Stimulated activated naive CD4-positive, alpha-beta T cell (primary cell): Measurements from ENCODE around the gene FAM83F.

Experiments used
- DNase-seq, 6 experiments: peaks; one replicate each; lab custom pipeline; 2025; lab: John Stamatoyannopoulos, UW

Gene FAM83F

DNA sequence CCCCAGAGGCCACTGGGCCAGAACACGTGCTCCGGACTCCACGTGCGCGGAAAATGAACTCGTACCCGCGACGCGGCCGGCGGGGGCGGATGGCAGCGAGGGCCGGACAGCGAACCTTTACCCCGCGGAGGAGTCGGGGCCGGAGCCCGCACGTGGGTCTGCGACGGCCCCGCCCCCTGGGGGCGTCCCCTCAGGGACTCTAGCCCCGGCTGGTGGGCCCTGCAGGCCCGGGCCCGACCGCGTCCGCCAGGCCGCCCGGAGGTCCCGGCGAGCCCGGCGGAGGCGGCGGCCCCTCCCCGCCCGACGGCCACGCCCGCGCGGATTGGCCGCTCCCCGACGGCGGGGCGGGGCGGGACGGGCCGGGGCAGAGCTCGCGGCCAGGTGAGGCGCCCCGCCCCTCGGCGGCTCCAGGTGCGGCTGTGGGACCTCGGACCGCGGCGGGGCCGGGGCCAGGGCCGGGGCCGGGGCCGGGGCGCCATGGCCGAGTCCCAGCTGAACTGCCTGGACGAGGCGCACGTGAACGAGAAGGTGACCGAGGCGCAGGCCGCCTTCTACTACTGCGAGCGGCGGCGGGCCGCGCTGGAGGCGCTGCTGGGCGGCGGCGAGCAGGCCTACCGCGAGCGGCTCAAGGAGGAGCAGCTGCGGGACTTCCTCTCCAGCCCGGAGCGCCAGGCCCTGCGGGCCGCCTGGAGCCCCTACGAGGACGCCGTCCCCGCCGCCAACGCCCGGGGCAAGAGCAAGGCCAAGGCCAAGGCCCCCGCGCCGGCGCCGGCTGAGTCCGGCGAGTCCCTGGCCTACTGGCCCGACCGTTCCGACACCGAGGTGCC lies at the start of gene FAM83F:
TSS of gene FAM83F (plus strand) at position 389 of the 827 bp plus-strand sequence. CDS start at position 478, 89 bp downstream.
- DNase-seq = peak in 5 of 6 experiments; percentile 8 to 36 (median 24)

DNA sequence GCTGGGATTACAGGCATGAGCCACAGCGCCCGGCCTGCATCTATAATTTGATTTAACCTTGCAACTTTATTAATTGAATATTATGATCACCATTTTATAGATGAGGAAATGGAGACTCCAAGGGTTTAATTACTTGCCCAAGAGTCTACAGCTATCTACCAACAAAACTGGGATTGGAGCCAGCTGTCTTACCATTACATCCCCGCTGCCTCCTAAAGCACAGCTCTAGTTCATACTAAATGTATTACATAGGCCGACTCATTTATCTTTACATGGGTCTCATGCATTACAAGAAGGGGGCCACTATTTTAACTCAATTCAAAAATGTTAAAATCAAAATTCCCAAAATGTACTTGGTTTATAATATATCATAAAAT lies 48.6 kb upstream of the FAM83F start:
- no peak for DNase-seq

DNA sequence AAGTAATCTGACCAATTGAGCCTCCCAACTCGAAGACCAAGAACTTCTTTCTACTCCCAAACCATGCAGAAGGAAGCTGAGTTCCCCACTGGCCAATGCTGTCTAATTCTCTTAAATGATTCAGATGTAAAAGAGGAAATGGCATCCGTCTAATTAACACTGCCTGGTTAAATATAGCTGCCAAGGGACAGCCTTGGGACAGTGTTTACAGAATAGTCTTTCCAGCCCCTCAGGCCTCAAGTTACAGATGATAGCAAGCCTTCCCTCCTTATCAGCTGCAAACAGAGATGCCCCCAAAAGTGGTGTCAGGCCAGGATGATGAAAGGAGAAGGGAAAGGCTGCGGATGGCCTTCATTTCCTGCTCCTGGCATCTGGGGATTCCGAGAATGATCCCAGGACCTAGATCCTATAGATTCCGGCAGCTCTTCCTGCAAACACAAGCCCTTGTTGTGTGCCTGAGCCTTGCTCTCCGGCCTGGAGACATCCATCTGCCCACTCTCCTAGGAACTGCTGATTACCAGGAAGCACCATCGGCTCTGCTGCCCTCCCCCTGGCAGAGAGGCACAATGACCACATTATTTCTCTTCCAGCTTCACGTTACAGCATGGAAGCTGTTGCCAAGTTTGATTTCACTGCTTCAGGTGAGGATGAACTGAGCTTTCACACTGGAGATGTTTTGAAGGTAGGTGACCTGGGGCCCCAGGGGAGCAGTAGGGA lies 48.1 kb upstream of the FAM83F start:
- DNase-seq = no peak

- no peak for DNase-seq
Measured at GRCh38 chr22:39947220-39948216, 47.2 kb upstream of the FAM83F start.

DNA sequence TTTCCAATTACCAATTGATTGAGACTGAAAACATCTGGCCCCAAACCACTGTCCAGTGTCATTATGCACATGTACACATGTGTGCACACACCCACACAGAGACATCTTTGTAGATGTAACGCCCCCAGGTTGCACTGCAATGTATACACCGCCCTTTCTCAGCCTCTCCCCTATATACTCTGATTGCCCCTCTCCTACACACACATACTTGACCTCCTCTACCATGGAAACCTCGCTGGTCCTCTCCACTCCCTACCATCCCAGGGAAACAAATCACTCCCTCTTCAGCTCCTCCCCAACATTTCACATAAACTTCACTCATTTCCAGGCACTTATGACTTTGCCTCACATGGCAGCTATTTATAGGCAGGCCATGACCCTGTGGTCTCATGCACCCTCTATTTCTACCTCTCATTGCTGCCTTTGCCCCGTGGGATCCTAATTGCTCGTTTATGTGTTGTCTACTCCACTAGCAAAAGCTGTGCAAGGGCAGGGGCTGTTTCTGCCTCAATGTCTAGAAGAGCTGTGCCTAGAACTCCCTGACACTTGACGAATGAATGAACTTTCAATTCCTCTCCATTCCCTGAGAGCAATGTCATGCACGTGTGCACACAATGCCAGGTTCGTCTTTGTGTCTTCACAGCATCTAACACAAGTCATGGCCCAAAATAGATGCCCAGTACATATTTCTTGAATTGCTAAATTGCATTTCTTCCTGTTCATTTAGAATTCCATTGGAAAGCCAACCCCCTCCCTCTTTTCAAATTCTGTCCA lies 44.6 kb upstream of the FAM83F start:
- DNase-seq = no peak

GRCh38 chr22:39951603-39952293 lies 43.0 kb upstream of the FAM83F start:
- peak; percentile 26 to 79 (median 60) for DNase-seq

DNA sequence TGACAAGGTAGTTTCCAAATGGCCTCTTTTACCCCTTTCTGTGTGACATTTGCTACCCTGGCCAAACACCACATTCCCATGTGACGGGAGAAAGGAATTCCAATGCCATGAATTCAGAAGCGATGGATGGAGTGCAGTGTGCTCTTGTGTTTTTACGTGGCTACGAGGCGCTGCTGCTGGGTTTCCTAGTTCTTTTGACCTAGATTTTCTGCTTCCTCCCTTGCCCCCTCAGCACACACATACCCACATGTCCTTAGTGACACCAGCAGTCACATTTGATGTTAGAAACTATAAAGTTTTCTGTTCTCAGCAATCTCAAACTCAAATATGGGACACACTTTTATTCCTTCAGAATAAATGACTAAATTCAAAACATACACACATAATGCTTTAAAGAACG lies 42.4 kb upstream of the FAM83F start:
- DNase-seq = peak in 2 of 6 experiments; percentile 28 to 42

GRCh38 chr22:39953101-39953500 lies 41.7 kb upstream of the FAM83F start:
- DNase-seq = no peak

DNA sequence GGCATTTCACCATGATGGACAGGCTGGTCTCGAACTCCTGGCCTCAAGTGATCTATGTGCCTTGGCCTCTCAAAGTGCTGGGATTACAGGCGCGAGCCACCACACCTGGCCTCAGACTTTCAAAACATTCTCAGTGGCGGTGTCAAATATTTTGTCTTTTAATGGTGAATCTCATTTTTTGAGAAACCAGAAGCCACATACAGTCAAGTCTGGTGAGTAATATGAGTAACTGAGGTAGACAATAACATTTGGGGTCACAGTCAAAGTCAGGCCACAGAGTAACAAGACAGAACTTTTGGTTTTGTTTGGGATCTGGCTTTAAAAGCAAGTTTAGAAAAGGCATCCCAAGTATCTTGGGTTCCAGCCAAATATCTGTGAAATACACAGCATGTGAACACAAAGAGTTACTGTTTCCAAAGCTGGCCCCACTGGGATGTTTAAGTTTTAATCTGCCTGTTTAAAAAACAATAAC lies 40.1 kb upstream of the FAM83F start:
- DNase-seq = no peak

DNA sequence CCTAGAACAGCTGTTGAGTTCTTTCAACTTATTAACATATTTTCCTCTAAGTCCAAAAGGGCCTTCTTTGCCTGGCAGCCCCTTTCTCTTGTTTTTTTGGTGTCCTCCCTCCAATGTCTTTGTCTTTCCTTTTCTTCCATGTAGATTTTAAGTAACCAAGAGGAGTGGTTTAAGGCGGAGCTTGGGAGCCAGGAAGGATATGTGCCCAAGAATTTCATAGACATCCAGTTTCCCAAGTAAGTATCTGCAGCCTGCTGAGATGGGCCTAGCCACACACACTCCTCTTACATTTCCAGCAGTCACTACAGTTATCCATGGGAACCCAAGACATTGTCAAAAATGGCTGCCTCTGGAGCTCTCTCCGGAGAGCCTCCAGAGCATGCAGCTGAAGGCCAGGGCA lies 39.1 kb upstream of the FAM83F start:
- no peak for DNase-seq

GRCh38 chr22:39956932-39957664 lies 37.7 kb upstream of the FAM83F start:
- no peak for DNase-seq

DNA sequence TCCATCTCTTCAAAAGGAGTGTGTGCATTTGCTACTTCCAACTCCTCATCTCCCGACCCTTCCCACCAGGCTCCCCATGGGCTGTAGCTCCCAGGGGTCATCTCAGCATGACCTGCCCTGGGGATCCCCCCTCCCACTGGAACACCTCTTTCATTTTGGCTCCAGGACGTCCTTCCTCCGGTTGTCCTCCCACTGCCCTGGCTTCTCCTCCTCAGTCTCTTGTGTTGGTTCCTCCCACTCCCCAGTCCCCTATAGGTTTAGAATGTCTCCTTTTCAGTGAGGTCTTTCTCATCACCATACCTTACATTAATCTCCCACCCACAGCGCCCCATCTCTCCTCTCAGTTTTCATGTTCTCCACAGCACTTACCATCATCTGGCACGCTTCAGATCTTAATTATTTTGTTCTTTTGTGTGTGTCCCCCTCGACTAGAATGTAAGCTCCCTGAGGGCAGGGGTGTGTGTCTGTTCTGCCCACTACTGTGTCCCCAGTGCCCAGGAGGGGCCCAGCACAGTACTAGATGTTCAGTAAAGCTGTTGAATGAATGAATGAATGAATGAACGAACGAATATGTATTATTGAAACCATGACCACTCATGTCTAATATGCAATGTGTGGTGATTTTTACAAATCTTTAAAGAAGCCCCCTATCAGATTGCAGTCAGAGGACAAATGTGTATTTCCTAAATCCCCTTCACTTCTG lies 36.6 kb upstream of the FAM83F start:
- no peak for DNase-seq

DNA sequence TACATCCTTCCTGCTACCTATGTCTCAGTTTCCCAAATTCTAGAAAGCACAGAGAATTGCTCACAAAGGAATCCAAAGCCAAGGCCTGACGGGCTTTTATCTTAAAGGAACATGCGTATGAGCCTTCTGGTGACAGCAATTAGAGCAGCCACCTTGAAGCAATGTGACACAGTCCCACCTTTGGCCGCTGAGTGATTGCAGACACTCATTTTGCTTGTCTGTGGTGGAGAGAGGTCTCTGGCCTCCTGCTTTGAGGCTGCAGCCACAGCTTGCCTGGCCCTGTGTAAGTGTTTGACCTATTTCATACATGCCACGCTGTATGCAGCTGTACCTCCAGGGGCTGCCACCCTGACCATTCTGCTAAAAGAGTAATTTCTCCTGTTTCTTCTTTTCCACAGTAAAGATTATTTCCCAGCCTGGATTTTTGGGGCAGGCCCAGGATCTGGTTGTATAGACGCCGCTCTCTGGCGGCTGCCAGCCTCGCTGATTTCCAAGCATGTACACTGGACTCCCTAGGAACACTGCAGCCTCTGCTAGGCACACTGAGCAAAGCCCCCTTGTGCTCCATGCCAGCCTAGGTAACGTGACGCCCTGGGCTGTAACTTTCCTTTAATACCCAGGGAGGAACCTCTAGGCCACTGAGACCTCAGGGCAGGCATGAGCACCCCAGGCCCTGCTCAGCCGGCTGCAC lies 35.7 kb upstream of the FAM83F start:
- no peak for DNase-seq

DNA sequence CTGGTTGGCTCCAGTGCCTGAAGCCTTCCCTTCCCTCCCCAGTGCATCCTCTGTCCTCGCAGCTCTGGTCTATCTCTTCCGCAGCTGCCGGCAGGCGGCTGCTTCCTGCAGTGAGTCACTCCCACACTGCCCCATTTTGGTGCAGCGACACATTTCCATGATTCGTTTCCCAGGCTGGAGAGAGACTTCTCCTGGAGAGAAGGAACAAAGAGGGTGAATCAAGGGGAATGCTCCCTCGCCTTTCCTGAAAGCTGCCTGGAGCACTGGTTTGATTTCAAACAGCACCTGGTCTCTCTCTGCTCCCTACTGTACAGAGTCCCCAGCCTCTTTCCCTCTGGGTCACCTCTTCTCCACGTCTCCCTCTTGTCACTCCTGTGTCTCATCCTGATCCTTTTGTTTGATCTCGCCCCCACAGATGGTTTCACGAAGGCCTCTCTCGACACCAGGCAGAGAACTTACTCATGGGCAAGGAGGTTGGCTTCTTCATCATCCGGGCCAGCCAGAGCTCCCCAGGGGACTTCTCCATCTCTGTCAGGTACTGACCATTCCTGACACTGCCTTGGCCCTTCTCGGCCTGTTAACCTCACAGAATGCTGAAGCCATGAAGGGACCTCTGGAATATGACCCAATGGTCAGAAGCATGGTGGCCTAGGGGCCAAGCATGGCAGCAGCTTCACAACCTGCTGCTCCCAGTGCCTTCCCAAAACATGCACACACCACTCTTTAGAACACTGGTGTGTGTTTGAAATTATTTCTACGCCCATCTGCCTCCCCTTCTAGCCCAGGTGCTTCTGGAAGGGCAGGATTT lies 34.9 kb upstream of the FAM83F start, which contains the start of gene TMA7B:
TSS of gene TMA7B (plus strand) at position 758 of the 808 bp plus-strand sequence. CDS start 3,978 bp downstream, outside the sequence.
- peak in 5 of 6 experiments; percentile 9 to 52 (median 19) for DNase-seq

GRCh38 chr22:39960791-39961746 lies 33.7 kb upstream of the FAM83F start:
- peak in 1 of 6 experiments; percentile 25 for DNase-seq

- no peak for DNase-seq
Measured at GRCh38 chr22:39962071-39962470, 32.7 kb upstream of the FAM83F start.
